Neural progenitor cell (in vitro differentiated cells): Measurements from ENCODE around the gene RRAS. TPM values are rescaled to one million over a fixed set of nuclear protein-coding genes. Genes with fewer than 3 reads are reported as not detected.

ENCODE experiments used
- DNase-seq: peaks from one replicate; pipeline ENCODE4 v3.0.0-alpha.2; 2016; ENCODE audit warnings: low spot score
- H2AFZ ChIP-seq: fragments of 200-600 bp; sonication (generic); replicated peaks from 2 replicates; pipeline ENCODE4 v1.6.1; 2016; ENCODE audit warnings: antibody characterized with exemption
- H3F3A ChIP-seq: fragments of 200-600 bp; sonication (generic); 2 replicates; pipeline ENCODE4 v1.6.1; 2016; ENCODE audit warnings: antibody characterized with exemption, low read depth
- H3K27ac ChIP-seq: fragments of 200-600 bp; sonication (generic); 2 replicates; pipeline ENCODE4 v1.5.1; 2016; ENCODE audit warnings: mild to moderate bottlenecking
- H3K27me3 ChIP-seq: fragments of 200-600 bp; sonication (generic); 2 replicates; pipeline ENCODE4 v1.6.1; 2016; ENCODE audit warnings: mild to moderate bottlenecking, moderate library complexity
- H3K36me3 ChIP-seq: fragments of 200-600 bp; sonication (generic); 2 replicates; pipeline ENCODE4 v1.5.1; 2016
- H3K4me1 ChIP-seq: fragments of 200-600 bp; sonication (generic); 2 replicates; pipeline ENCODE4 v1.6.1; 2016; ENCODE audit warnings: mixed run types
- H3K4me2 ChIP-seq: fragments of 200-600 bp; sonication (generic); 2 replicates; pipeline ENCODE4 v1.6.1; 2016
- H3K4me3 ChIP-seq: fragments of 200-600 bp; sonication (generic); 2 replicates; pipeline ENCODE4 v1.5.1; 2016
- H3K79me2 ChIP-seq: fragments of 200-600 bp; sonication (generic); 2 replicates; pipeline ENCODE4 v1.6.1; 2016; ENCODE audit warnings: low read depth
- H3K9ac ChIP-seq: fragments of 200-600 bp; sonication (generic); 2 replicates; pipeline ENCODE4 v1.6.1; 2016
- H3K9me3 ChIP-seq: fragments of 200-600 bp; sonication (generic); 2 replicates; pipeline ENCODE4 v1.5.1; 2016; ENCODE audit warnings: low read depth
- H4K20me1 ChIP-seq: fragments of 200-600 bp; sonication (generic); 2 replicates; pipeline ENCODE4 v1.6.1; 2016; ENCODE audit warnings: low read depth
- H3K27ac Mint-ChIP-seq: 3 replicates; pipeline ENCODE4 v1.8.0; 2021; ENCODE audit warnings: mixed read lengths
- H3K27me3 Mint-ChIP-seq: 2 replicates; pipeline ENCODE4 v1.8.0; 2022; ENCODE audit warnings: low read depth, mild to moderate bottlenecking, inconsistent platforms, moderate library complexity, mixed read lengths; ENCODE audit not compliant: insufficient read depth
- H3K36me3 Mint-ChIP-seq: 3 replicates; pipeline ENCODE4 v1.8.0; 2021; ENCODE audit warnings: mixed read lengths
- H3K4me1 Mint-ChIP-seq: 3 replicates; pipeline ENCODE4 v1.8.0; 2021; ENCODE audit warnings: mixed read lengths
- H3K4me3 Mint-ChIP-seq: 3 replicates; pipeline ENCODE4 v1.8.0; 2021; ENCODE audit warnings: mild to moderate bottlenecking, moderate library complexity, mixed read lengths
- H3K9me3 Mint-ChIP-seq: 3 replicates; pipeline ENCODE4 v1.8.0; 2020; ENCODE audit warnings: mixed read lengths
- EZH2 ChIP-seq: fragments of 200-600 bp; sonication (generic); IDR thresholded peaks from 2 replicates; pipeline ENCODE4 v1.6.1; 2017; ENCODE audit warnings: antibody characterized with exemption, mild to moderate bottlenecking, moderate library complexity
- EZH2phosphoT487 ChIP-seq: fragments of 200-600 bp; sonication (generic); IDR thresholded peaks from 2 replicates; pipeline ENCODE4 v1.6.1; 2017; ENCODE audit warnings: antibody characterized with exemption
- total RNA-seq: library from RNA; depleted of rRNA; stranded (reverse); fragments of >200 nt; gene quantifications from 2 replicates; pipeline ENCODE4 v1.2.3, GENCODE V29; 2015; ENCODE audit warnings: low replicate concordance
- TF ChIP-seq, protein P1 (sequence below): fragments of 200-600 bp; sonication (generic); IDR thresholded peaks from 2 replicates; pipeline ENCODE4 v1.5.1; 2017; ENCODE audit warnings: antibody characterized with exemption, mild to moderate bottlenecking

Gene RRAS
- total RNA-seq, 1 donor from 2014 or later: 9.6 TPM

- H3K27me3 Mint-ChIP-seq: peaks cover 6% of the 10 kb centered on the region
- peaks cover 13% of the 10 kb centered on the region for H3K4me1 Mint-ChIP-seq
- Histone ChIP-seq H3K4me2 (no peak overlapping the region), H4K20me1 (peaks cover 78% of the 10 kb centered on the region), H2AFZ (no peak overlapping the region), H3K79me2 (peaks cover 88% of the 10 kb centered on the region), H3K4me3 (no peak overlapping the region), H3K27ac (no peak overlapping the region), H3K27me3 (no peaks in the 10 kb centered on the region), H3K36me3 (no peaks in the 10 kb centered on the region), H3F3A (peaks cover 30% of the 10 kb centered on the region), H3K4me1 (peaks cover 6% of the 10 kb centered on the region), H3K9ac (no peak overlapping the region), H3K9me3 (no peaks in the 10 kb centered on the region)
- TF ChIP-seq EZH2phosphoT487 (no peak), EZH2 (no peak)
- TF ChIP-seq, protein P1, sequence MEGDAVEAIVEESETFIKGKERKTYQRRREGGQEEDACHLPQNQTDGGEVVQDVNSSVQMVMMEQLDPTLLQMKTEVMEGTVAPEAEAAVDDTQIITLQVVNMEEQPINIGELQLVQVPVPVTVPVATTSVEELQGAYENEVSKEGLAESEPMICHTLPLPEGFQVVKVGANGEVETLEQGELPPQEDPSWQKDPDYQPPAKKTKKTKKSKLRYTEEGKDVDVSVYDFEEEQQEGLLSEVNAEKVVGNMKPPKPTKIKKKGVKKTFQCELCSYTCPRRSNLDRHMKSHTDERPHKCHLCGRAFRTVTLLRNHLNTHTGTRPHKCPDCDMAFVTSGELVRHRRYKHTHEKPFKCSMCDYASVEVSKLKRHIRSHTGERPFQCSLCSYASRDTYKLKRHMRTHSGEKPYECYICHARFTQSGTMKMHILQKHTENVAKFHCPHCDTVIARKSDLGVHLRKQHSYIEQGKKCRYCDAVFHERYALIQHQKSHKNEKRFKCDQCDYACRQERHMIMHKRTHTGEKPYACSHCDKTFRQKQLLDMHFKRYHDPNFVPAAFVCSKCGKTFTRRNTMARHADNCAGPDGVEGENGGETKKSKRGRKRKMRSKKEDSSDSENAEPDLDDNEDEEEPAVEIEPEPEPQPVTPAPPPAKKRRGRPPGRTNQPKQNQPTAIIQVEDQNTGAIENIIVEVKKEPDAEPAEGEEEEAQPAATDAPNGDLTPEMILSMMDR: no peak
- no peaks in the 10 kb centered on the region for H3K9me3 Mint-ChIP-seq
- no peak overlapping the region for H3K4me3 Mint-ChIP-seq
- no peak for DNase-seq
- no peak overlapping the region for H3K27ac Mint-ChIP-seq
- H3K36me3 Mint-ChIP-seq: peaks cover 19% of the 10 kb centered on the region
These were observed 44.0 kb downstream of the RRAS start for GRCh38 chr19:49595819-49596404.

DNA sequence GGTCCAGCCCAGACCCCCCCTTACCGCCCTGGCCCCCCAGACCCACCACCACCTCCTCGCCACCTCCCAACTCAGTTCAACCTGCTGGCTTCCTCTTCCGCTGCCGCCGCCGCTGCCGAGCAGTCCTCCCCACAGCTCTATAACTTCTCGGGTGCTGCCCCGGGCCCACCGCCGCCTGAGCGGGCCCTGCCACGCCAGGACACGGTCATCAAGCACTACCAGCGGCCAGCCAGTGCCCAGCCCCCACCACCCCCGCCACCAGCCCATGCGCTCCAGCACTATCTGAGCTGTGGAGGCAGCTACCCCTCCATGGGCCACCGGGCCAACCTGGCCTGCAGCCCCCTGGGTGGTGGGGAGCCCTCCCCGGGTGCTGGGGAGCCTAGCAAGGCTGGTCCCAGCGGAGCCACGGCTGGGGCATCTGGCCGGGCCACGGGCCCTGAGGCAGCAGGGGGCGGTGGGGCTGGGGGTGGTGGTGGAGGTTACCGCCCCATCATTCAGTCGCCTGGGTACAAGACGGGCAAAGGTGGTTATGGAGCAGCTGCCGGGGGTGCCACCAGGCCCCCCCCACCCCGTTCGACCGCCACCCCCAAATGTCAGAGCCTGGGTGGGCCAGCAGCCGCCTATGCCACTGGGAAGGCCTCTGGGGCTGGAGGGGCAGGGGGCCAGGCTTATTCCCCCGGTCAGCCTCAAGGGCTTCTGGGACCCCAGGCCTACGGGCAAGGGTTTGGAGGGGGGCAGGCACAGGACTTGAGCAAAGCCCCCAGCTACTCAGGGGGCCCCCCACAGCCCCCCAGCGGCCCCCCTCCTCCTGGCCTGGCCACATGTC is 44.7 kb downstream of the RRAS start:
- no peaks in the 10 kb centered on the region for H3K36me3 ChIP-seq
- no peak overlapping the region for H3K4me3 ChIP-seq
- TF ChIP-seq EZH2phosphoT487 (no peak), EZH2 (no peak)
- TF ChIP-seq, protein P1: no peak
- H3K4me2 ChIP-seq: no peak overlapping the region
- Mint-ChIP-seq H3K4me1 (peaks cover 13% of the 10 kb centered on the region), H3K36me3 (peaks cover 16% of the 10 kb centered on the region), H3K27ac (no peak overlapping the region), H3K4me3 (no peak overlapping the region), H3K9me3 (no peaks in the 10 kb centered on the region), H3K27me3 (peaks cover 4% of the 10 kb centered on the region)
- H3F3A ChIP-seq: peaks cover 37% of the 10 kb centered on the region
- peaks cover 73% of the 10 kb centered on the region for H4K20me1 ChIP-seq
- H3K4me1 ChIP-seq: peaks cover 6% of the 10 kb centered on the region
- H3K79me2 ChIP-seq: peaks cover 85% of the 10 kb centered on the region
- H3K9ac ChIP-seq: no peak overlapping the region
- no peak for DNase-seq
- H3K27ac ChIP-seq: no peak overlapping the region
- no peak overlapping the region for H2AFZ ChIP-seq
- H3K9me3 ChIP-seq: no peaks in the 10 kb centered on the region
- H3K27me3 ChIP-seq: no peaks in the 10 kb centered on the region

GRCh38 chr19:49594157-49594992 is 45.6 kb downstream of the RRAS start:
- peaks cover 65% of the 10 kb centered on the region for H4K20me1 ChIP-seq
- H2AFZ ChIP-seq: no peak overlapping the region
- DNase-seq: no peak
- Mint-ChIP-seq H3K27me3 (peaks cover 4% of the 10 kb centered on the region), H3K36me3 (peaks cover 12% of the 10 kb centered on the region), H3K4me1 (peaks cover 15% of the 10 kb centered on the region), H3K9me3 (no peaks in the 10 kb centered on the region), H3K27ac (no peak overlapping the region), H3K4me3 (peak overlapping the region; percentile 90)
- TF ChIP-seq, protein P1: no peak
- no peak for TF ChIP-seq EZH2phosphoT487
- no peak for TF ChIP-seq EZH2
- peaks cover 77% of the 10 kb centered on the region for H3K79me2 ChIP-seq
- H3K27me3 ChIP-seq: no peaks in the 10 kb centered on the region
- H3K9me3 ChIP-seq: no peaks in the 10 kb centered on the region
- H3K4me1 ChIP-seq: peaks cover 6% of the 10 kb centered on the region
- H3K4me3 ChIP-seq: peak overlapping the region; percentile 87
- peak overlapping the region; percentile 98 for H3K4me2 ChIP-seq
- no peak overlapping the region for H3K9ac ChIP-seq
- H3K36me3 ChIP-seq: no peaks in the 10 kb centered on the region
- H3F3A ChIP-seq: peaks cover 42% of the 10 kb centered on the region
- H3K27ac ChIP-seq: no peak overlapping the region
